HG03521 (cell line): Measurements from ENCODE around the gene CD1C.
"Not testable (repeated sequence)": the region's sequence is repeated elsewhere in the genome, so short reads cannot be mapped to it uniquely, and the experiment has no call there.

Experiments used
- ATAC-seq: cut with Tn5 transposase; IDR thresholded peaks from one replicate; pipeline ENCODE4 v1.9.1; 2021; ENCODE audit warnings: mild to moderate bottlenecking, moderate library complexity; ENCODE audit not compliant: unreplicated experiment

CD1C gene

DNA sequence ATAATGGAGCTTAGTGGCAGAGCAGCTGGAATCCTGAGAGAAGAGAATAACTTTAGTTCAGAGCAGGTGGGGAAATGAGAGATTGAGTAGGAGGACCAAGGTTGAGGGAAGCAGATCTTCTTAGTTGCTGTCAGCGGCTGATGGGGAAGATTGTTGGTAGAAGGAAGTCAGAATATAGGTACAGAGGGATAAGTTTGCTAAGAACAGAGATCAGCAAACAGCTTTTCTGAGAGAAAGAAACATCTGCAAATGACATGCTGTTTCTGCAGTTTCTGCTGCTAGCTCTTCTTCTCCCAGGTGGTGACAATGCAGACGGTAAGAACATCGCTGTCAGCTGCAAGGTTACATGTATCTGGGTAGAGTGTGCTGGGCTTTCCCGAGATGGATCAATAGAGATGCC is at the start of gene CD1C:
TSS of gene CD1C (plus strand) at position 113 of the 400 bp plus-strand sequence. CDS start at position 255, 142 bp downstream.
- ATAC-seq: no peak

DNA sequence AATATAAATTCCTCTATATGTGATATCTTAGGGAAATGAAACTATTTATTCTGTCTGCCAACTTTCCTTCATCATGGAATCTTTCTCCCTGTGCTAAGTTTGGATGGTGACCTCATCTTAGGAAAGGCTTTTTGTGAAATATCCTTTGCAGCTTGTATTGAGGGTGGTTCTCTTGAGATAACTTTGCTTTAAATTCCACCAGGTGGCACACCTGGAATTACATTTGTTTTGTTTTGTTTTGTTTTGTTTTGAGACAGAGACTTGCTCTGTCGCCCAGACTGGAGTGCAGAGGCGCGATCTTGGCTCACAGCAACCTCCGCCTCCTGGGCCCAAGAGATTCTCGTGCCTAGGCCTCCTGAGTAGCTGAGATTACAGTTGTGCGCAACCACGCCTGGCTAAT is 43.1 kb upstream of the CD1C start:
- no peak for ATAC-seq

DNA sequence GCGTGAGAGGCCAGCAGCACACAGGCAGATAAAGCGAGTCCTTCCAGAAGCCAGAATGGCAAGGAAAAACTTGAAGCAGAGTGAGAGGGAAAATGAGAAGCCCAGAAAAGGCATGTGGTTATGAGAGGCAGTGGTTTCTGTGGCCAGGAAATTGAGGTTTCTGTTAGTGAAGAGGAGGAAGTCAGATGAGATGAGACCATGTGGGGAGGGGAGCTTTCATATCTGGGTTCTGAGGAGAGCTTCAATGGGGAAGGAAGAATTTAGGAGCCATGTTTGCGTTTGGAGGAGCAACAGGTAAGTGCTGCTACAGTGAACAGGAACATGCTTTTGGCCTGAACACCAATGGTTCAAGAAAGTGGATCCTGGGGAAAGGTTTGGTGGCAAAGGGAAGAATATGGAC is 41.6 kb upstream of the CD1C start:
- ATAC-seq: no peak

DNA sequence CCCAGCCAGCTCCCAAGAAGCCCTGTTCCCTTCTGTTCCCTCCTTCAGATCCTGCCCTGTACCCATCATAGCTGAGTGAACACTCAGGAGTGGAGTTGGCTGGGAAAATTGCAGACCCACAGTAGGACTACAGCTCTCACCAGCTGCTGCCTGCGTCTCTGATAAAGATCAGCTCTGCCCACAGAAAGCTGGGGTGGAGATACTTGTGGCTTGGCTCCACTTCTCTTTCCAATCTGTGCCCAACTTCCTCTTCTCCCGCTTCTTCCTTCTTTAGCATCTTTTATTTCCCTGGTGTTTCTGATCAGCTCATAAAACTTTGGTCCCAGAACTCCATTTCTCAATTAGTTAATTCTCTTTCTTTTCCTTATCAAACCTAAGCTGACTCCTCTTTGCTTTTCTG is 41.0 kb upstream of the CD1C start:
- ATAC-seq: no peak

DNA sequence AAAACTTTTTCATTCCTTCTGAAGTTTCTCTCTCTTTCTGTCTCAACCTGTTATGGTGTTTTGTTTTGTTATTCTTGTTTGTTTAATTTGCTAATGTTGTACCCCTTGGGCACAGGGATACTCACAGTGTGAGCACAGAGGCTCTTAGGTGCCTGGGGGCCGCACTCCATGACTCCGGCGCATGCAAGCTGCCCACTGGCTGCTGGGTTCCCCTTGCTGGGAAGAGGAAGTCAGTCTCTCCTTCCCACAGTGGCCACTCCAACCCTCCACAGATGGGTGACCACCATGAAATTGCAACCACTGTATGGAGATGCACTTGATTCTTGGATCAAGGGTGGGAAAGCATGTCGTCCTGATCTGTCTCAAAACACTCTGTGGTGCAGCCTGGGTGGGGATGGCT is 40.1 kb upstream of the CD1C start:
- ATAC-seq: no peak

DNA sequence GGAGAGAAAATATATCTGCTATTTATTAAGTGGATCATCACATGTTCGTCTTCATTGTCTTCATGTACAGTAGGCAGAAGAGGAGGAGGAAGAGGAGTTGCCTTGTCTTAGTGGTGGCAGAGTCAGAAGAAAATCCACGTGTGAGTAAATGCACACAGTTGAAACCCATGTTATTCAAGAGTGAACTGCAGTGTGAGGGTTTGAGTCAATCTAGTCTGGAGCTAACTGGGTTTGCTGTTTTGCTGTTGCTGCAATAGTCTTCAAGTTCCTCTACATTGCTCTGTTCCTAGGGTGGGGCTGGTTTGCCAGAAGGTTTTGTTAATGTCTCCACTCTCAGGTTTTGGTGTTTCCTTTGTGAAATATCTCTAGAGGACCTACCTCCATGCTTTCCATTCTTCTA is 38.6 kb upstream of the CD1C start:
- no peak for ATAC-seq

DNA sequence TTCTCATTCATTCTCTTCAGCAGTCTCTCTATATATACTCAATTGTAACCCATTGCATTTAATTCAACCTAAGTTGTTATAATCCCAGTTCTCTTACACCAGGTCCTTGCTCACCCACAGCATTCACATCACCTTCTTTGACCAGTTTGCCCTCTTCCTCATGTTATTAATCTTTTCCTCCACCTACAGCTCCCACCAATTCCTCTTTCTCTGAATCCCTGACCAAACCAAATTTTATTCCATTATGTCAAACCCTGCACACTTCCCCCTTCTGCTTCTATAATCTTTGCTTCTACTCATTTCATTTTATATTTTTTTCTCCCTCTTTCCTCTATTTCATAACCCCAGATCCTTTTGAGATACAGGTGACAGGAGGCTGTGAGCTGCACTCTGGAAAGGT is 34.1 kb upstream of the CD1C start:
- no peak for ATAC-seq

DNA sequence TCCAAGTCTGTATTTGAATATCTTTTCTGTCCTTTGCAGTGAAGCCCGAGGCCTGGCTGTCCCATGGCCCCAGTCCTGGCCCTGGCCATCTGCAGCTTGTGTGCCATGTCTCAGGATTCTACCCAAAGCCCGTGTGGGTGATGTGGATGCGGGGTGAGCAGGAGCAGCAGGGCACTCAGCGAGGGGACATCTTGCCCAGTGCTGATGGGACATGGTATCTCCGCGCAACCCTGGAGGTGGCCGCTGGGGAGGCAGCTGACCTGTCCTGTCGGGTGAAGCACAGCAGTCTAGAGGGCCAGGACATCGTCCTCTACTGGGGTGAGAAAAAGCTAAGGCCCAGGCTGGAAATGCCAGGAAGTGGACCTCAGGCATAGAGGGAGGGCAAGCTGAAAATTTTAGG is 33.0 kb upstream of the CD1C start:
- ATAC-seq: not testable (repeated sequence)

DNA sequence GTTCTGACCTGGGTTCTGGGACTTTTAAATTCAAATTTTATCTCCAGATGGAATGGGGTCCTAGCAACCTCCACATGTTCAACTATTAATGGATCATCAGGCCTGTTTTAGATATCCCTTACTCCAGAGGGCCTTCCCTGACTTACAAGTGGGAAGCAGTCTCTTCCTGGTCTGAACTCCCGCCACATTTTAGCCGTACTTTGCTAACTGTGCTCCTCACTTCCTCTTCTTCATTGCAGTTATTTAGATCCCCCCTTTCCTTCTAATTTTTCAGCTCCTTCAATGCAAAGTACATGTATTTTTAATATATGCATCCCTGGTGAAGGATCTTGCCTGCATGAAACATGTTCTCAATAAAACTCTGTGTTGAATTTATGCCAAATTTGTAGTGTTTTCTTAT is 31.8 kb upstream of the CD1C start:
- ATAC-seq: no peak

DNA sequence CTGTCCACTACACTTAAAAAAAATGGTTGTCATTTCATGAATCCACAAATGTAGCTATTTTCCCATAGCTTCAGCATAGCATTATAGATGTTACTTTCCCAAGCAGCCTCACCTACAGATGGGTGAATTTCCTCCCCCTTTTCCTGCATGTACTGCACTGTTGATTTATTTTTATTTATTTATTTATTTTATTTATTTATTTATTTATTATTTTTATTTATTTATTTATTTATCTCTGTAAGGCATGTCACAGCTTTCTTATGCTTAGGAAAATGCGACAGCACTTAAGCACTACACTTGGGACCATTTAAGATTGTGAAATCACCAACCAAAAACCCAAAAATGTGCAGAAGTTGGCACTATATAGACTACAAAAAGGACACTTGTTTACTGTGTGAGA is 30.6 kb upstream of the CD1C start:
- no peak for ATAC-seq

DNA sequence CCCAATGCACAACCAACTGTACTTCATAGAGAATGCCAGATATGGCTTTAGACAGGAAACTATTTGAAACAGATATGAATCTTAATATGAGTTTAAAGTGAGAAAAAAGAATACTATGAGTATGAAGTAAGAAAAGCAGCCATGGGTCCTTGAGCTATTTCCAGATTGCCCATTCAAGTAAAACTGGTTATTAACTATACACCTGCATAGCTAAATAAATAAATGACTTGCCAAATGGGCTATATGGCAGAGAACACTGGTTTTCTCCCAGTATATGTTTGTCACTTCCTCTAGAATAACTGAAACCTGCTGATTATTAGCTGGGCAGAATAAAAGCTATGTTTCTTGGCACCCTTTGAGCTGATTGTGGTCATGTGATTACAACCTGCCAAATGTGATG is 17.0 kb upstream of the CD1C start:
- ATAC-seq: no peak

DNA sequence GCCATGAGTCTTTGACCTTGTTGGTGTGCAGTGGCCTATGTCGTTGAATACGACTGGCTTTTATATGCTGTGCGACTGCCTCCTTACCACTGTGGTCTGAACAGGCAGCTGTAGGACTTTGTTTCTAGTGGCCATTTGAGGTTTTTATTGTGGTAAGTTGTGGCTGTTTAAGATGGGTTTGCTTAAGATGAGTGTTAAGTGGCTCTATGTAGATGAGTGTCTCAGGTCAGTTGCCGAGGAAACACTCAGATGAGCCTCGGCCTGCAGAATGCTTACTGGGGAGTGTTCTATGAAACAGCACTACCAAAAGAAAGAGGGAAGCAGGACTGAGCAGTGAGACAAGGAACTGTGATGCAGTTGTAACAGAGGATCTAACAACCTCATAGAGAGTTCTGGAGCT is 14.9 kb upstream of the CD1C start:
- ATAC-seq: no peak

DNA sequence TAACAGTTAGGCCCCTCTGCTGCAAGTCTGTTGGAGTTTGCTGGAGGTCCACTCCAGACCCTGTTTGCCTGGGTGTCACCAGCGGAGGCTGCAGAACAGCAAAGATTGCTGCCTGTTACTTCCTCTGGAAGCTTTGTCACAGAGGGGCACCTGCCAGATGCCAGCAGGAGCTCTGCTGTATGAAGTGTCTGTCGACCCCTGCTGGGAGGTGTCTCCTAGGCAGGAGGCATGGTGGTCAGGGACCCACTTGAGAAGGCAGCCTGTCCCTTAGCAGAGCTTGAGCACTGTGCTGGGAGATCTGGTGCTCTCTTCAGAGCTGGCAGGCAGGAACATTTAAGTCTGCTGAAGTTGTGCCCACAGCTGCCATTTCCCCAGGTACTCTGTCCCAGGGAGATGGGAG is 7.3 kb upstream of the CD1C start:
- not testable (repeated sequence) for ATAC-seq

DNA sequence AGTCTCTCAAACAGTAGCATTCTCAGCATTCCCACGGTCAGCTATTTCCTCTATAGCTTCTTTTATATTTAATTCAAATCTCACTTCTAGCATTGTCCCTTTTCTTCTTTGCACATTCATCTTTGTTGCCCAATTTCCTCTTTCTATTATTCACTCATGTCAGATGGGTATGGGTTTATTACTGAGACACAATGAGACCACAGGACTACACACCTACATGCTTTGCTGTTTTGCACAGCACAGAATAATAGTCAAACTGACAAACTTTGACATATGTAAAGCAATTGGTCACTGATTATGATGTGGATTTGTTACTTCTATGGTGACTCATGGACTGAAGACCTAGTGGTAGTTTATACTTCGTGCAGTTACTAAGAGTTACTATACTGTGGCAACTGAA is 5.8 kb upstream of the CD1C start:
- peak; percentile 46 for ATAC-seq

DNA sequence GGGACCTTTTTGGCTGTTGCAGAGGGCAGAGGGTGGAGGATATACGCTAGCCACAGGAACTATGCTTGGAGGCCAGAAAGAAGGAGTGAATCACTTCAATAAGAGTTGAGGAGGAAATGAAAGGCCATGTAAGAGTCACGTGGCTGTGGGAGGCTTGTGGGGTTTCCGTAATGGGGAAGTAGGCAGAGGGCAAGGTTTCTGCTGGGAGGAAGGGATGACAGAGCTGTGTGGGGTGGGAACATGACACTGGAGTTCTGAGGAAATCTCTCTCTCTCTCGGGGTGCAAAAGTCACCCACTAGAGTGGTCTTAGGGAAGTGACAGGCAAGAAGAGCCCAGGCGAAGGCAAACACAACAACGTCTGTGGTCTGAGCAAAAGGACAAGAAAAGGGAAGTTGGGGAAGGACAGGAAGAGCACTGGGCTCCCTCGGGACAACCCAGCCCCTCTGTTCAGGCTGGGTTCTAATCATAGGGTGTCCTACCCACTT is 3.9 kb upstream of the CD1C start:
- ATAC-seq: peak; percentile 69

DNA sequence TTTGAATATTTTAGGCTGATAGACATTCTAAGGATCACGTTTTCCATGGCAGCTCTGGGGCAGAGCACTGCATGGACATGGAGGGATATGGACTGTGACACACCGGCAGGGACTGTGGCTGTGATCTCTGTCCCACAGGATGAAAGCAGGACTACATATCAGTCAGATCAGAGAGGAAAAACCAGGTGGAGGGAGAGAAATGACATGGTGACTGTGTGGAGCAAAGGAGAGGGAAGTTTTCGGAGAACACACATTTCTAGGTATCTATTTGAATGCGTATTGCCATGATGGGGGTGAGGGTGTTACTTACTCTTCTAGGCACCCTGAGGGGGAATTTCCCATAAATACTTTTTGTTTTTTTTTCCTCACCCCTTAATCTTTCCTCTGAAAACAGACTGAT is 3.2 kb upstream of the CD1C start:
- no peak for ATAC-seq

DNA sequence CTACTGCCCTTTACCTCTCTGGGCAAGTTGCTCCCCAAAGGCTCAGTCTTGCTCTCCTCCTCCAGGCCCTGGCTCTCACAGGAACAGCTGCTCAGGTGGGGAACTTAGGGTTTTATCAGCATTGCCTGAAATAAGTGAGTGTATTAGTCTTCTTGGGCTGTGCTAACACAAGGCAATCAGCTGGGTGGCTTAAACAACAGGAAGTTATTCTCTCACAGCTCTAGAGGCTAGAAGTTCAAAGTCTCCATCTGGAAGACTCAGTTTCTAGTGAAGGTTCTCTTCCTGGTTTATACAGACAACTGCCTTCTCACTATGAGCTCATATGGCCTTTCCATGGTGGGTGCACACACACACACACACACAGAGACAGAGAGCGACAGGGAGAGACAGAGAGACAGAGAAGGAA is 2.8 kb upstream of the CD1C start:
- ATAC-seq: no peak

DNA sequence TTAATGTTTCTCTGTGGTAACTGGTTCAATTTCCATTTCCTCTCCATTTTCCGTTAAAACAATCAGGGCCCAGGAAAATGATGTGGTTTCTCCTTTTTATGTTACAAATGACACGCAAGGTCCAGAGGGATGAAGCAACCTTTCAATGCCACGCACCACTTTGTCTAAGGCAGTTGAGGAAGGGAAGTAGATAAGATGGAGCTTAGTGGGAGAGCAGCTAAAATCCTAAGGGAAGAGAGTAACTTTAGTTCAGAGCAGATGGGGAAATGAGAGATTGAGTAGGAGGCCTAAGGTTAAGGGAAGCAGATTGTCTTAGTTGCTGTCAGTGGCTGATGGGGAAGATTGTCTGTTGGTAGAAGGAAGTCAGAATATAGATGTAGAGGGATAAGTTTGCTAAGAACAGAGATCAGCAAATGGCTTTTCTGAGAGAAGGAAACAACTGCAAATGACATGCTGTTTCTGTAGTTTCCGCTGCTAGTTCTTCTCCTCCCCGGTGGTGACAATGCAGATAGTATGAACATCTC is 660 bp downstream of the CD1C start:
- no peak for ATAC-seq

DNA sequence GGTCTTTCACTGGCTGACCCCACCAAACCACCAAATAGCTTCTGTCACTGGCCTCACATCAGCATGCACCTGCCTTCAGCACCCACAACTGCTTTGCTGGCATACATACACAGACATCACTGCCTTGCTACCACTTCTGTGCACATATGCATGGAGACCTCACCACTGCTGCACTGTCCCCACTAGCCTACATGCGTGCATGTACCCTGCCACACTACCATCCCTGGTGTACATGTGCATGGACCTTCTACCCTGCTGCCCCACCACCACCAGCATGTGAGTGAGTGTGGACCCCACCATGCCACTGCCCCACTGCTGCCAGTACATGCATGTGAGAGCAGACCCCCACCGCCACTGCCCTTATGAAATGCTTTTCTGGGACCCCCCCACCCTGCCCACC is 6.1 kb downstream of the CD1C start:
- no peak for ATAC-seq

DNA sequence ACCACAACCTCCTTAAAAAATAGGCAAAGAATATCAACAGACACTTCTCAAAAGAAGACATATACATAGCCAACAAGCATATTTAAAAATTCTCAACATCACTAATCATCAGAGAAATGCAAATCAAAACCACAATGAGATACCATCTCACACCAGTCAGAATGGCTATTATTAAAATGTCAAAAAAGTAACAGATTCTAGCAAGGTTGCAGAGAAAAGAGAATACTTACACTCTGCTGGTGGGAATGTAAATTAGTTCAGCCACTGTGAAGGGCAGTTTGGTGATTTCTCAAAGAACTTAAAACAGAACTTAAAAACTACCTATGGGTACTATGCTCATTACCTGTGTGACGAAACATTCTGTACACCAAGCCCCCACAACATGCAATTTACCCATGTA is 20.9 kb downstream of the CD1C start:
- no peak for ATAC-seq

DNA sequence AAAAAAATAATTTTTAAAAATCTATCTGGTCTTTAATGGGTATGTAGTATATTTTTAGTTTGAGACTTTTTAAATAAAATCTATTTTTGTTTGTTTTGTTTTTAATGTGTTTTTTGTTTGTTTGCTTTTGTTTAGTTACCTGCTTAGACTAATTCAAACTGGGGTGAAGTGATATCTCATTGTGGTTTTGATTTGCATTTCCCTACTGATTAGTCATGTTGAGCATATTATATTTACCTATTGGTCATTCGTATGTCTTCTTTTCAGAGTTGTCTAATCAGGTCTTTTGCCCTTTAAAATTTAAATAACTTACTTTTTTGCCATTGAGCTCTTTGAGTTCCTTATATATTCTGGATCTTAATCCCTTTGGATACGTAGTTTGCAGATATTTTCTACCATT is 21.3 kb downstream of the CD1C start:
- ATAC-seq: no peak

DNA sequence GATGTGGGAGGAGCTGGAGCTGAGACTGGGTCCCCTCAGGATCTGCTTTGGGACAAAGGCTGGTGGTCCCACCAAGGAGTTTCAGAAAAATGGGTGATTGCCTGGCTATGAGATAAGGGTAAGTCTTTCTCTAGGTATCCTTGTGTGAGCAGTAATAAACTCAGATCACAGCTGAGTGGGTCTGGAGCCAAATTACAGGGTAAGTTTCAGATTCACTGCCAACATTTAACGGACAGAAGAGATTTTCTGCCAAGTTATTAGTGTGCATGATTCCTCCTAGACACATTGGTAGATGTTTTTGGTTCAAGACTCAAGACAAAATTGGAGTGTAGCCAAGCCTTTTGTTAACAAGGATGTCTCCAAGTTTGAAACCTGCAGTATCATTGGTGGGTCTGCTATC is 34.1 kb downstream of the CD1C start:
- no peak for ATAC-seq

DNA sequence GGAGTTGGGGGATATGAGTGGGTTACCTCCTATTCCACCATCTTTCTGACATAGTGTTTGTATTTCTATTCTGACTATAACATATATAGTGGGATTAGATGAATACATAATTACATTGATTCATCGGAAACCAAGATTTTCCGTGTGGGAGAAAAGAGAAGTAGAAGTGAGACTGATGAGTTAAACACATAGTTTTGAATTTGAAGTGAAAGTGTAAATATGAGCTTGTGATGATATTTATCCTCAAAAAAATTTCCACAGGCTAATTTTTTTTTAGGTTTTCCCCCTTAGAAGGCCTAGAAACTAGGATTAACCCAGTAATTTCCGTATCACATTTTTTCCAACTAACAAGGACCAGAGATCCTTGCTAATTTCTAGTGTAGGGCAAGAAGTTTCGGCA is 34.7 kb downstream of the CD1C start:
- ATAC-seq: no peak

DNA sequence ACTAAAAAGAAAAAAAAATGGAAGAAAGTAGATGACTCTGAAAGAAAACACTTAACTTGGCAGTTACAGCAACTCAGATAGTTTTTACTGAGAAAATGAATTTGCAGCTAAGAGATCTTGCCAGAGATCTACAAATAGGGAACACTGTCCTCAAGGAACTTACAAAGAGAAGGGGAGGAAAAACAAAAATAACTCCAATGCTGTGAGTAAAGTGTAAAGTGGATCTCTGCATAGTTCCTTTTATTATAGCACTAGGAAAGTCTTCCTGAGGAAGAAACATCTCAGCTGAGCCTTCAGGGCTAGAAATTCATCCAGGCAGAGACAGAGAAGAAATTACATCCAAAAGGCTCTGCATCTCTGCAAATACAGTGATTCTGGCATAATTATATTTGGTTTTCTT is 37.8 kb downstream of the CD1C start:
- ATAC-seq: no peak
